ENCODE results near the gene POLL. TPM values are rescaled to one million over a fixed set of nuclear protein-coding genes. Genes with fewer than 3 reads are reported as not detected.

POLL gene
- polyA plus RNA-seq, 1 donor (not counting 4 experiments of a cell fraction or from before 2014, with no cell fraction given): 11.9 TPM

DNA sequence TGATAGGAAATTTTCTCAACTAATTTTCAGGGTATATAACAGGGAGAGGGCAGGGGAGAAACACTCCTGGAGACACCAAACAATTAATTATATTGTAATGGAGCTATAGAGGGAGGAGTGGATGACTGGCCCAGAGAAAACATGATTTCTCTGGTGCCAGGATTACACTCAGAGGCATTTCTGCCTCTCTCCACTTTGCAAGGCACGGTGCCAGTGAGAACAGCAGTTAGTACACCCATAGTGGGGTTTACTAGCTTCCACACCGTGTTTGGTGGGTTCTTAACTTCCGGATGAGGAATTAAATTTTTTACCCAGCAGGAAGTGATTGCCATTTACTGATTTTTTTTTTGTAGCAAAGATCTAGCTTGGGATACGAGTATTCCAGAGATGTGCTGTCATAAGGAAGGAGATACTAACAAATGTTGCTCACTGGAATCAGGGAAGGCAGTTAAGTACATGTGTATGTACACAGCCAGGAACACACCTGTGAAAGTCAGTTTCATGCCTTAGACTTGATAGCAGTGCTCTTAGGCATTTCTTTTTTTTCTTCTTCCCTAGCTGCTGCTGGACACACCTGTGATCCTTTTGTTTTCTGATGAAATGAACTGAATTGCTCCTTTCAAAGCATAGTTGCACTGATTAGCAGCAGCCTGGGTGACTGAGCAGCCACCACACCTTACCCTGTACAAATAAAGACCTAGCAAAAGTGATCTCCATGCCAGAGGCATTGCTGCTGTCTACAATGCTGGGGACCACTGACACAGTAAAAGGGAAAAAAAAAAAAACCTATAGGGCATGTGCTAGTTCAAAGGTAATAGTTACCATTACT lies 58.1 kb downstream of the POLL start:
- Histone ChIP-seq H3K4me2 (ENCODE audit: control insufficient read depth, extremely low read depth, insufficient read depth, low read depth, low read length) (no peak overlapping the region), H3K4me1 (ENCODE audit: control insufficient read depth, extremely low read depth, insufficient read depth, low read length) (no peaks in the 10 kb centered on the region), H3K36me3 (ENCODE audit: control insufficient read depth in 2 of 2, extremely low read depth in 1 of 2, insufficient read depth in 2 of 2, low read length in 2 of 2) (peaks cover 0 to 3% of the 10 kb centered on the region in 2 experiments), H4K20me1 (ENCODE audit: control insufficient read depth, extremely low read depth, insufficient read depth, low read length) (no peaks in the 10 kb centered on the region), H3K79me2 (ENCODE audit: control insufficient read depth, insufficient read depth, low read length) (no peaks in the 10 kb centered on the region), H3K27ac (ENCODE audit: control insufficient read depth, insufficient read depth, low read length) (no peak overlapping the region), H3K9ac (ENCODE audit: control insufficient read depth, extremely low read depth, insufficient read depth, low read length) (no peak overlapping the region), H3K27me3 (ENCODE audit: control insufficient read depth, extremely low read depth, insufficient read depth, low read length) (no peaks in the 10 kb centered on the region), H3K4me3 (ENCODE audit: control insufficient read depth in 2 of 3, extremely low read depth in 1 of 3, insufficient read depth in 2 of 3, low read depth in 1 of 3, low read length in 3 of 3) (no peak overlapping the region), H3K9me1 (ENCODE audit: control insufficient read depth, extremely low read depth, insufficient read depth, low read length) (peaks cover 2% of the 10 kb centered on the region), H2AFZ (ENCODE audit: control insufficient read depth, low read length) (no peak overlapping the region), H3K9me3 (ENCODE audit: control insufficient read depth, low read depth, low read length) (no peaks in the 10 kb centered on the region)
- no peak for DNase-seq (ENCODE audit: low read depth, low spot score)
- dilution Hi-C loops (cut with MboI; ENCODE audit: extremely low pct_ligation_motif_present, low sequenced_read_pairs): no loop called here
- FAIRE-seq: no peak
- TF ChIP-seq, protein P1, sequence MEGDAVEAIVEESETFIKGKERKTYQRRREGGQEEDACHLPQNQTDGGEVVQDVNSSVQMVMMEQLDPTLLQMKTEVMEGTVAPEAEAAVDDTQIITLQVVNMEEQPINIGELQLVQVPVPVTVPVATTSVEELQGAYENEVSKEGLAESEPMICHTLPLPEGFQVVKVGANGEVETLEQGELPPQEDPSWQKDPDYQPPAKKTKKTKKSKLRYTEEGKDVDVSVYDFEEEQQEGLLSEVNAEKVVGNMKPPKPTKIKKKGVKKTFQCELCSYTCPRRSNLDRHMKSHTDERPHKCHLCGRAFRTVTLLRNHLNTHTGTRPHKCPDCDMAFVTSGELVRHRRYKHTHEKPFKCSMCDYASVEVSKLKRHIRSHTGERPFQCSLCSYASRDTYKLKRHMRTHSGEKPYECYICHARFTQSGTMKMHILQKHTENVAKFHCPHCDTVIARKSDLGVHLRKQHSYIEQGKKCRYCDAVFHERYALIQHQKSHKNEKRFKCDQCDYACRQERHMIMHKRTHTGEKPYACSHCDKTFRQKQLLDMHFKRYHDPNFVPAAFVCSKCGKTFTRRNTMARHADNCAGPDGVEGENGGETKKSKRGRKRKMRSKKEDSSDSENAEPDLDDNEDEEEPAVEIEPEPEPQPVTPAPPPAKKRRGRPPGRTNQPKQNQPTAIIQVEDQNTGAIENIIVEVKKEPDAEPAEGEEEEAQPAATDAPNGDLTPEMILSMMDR (optimal IDR thresholded peaks at IDR 0.05 in 1 of 3, IDR thresholded peaks at IDR 0.05 in 1 of 3, conservative IDR thresholded peaks at IDR 0.05 in 1 of 3; ENCODE audit: extremely low read depth in 1 of 3, insufficient read depth in 2 of 3, low read length in 3 of 3): no peak
- TF ChIP-seq EZH2 (IDR thresholded peaks at IDR 0.05; ENCODE audit: low read length): no peak

DNA sequence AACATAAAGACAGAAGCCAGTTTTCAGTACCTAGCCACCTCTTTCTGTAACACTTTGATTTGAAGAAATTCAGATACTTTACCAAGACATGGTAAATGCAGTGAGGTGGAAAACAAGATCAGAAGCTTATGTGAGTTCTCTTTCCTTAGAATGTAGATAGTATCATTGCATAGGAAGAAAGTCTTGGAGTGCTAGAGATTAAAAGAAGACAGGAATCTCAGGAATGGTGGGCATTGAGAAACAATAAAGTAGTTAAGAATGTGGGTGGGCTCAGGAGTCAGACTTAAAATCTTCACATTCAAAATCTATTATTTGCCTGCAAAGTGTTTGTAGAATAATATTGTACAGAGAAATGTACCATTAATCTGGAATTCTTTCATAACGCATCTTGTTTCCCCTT lies 58.9 kb downstream of the POLL start:
- no peak for FAIRE-seq
- dilution Hi-C loops (cut with MboI; ENCODE audit: extremely low pct_ligation_motif_present, low sequenced_read_pairs): no loop called here
- no peaks in the 10 kb centered on the region for H3K36me3 ChIP-seq (ENCODE audit: control insufficient read depth in 2 of 2, extremely low read depth in 1 of 2, insufficient read depth in 2 of 2, low read length in 2 of 2)

More for the DNA sequence above, 58.9 kb downstream of the POLL start:
- Histone ChIP-seq H3K4me1 (ENCODE audit: control insufficient read depth, extremely low read depth, insufficient read depth, low read length) (no peaks in the 10 kb centered on the region), H2AFZ (ENCODE audit: control insufficient read depth, low read length) (no peak overlapping the region), H3K27me3 (ENCODE audit: control insufficient read depth, extremely low read depth, insufficient read depth, low read length) (no peaks in the 10 kb centered on the region), H3K79me2 (ENCODE audit: control insufficient read depth, insufficient read depth, low read length) (no peaks in the 10 kb centered on the region), H3K9ac (ENCODE audit: control insufficient read depth, extremely low read depth, insufficient read depth, low read length) (no peak overlapping the region), H4K20me1 (ENCODE audit: control insufficient read depth, extremely low read depth, insufficient read depth, low read length) (no peaks in the 10 kb centered on the region), H3K4me2 (ENCODE audit: control insufficient read depth, extremely low read depth, insufficient read depth, low read depth, low read length) (no peak overlapping the region), H3K9me3 (ENCODE audit: control insufficient read depth, low read depth, low read length) (no peaks in the 10 kb centered on the region), H3K4me3 (ENCODE audit: control insufficient read depth in 2 of 3, extremely low read depth in 1 of 3, insufficient read depth in 2 of 3, low read depth in 1 of 3, low read length in 3 of 3) (no peak overlapping the region), H3K27ac (ENCODE audit: control insufficient read depth, insufficient read depth, low read length) (no peak overlapping the region), H3K9me1 (ENCODE audit: control insufficient read depth, extremely low read depth, insufficient read depth, low read length) (peaks cover 2% of the 10 kb centered on the region)
- no peak for TF ChIP-seq EZH2 (IDR thresholded peaks at IDR 0.05; ENCODE audit: low read length)
- TF ChIP-seq, protein P1 (optimal IDR thresholded peaks at IDR 0.05 in 1 of 3, IDR thresholded peaks at IDR 0.05 in 1 of 3, conservative IDR thresholded peaks at IDR 0.05 in 1 of 3; ENCODE audit: extremely low read depth in 1 of 3, insufficient read depth in 2 of 3, low read length in 3 of 3): no peak
- DNase-seq (ENCODE audit: low read depth, low spot score): no peak

Small RNA genes within 50 kb of the gene (small RNA-seq; reads per million reads assigned to genes)
- gene MIR3158-1 (ENCODE audit: insufficient read length in 3 of 3, low read depth in 3 of 3, low replicate concordance in 1 of 3) (0.07 to 4.7 (median 2.8) reads per million in 3 experiments), gene RNU6-1165P (ENCODE audit: insufficient read length in 3 of 3, low read depth in 3 of 3, low replicate concordance in 1 of 3) (0 reads per million in 3 experiments)

Other genes starting within 250 kb of the POLL start
- gene BTRC, start 234.1 kb downstream of the POLL start, polyA plus RNA-seq: 13.2 to 21.7 TPM (median 16.6 TPM) in 3 replicates
- 43.3 to 58.1 TPM (median 57.9 TPM) in 3 replicates for gene DPCD, start 64 bp upstream of the POLL start, polyA plus RNA-seq
- gene FBXW4, start 106.9 kb upstream of the POLL start, polyA plus RNA-seq: 22.3 to 25.4 TPM (median 23.7 TPM) in 3 replicates
- not detected in 3 replicates for gene FGF8, start 187.9 kb upstream of the POLL start, polyA plus RNA-seq
- 71.6 to 87.7 TPM (median 77.2 TPM) in 3 replicates for gene NPM3, start 195.2 kb upstream of the POLL start, polyA plus RNA-seq
- gene OGA, start 230.2 kb upstream of the POLL start, polyA plus RNA-seq: 47.0 to 104 TPM (median 67.2 TPM) in 3 replicates

Measured in keratinocyte (primary cell).